ENCODE measurements around the gene EME2. TPM values are rescaled to one million over a fixed set of nuclear protein-coding genes. Genes with fewer than 3 reads are reported as not detected.

The EME2 gene
- total and polyA plus RNA-seq, 2 experiments from 2014 or later = 4.1 to 15.0 TPM

DNA sequence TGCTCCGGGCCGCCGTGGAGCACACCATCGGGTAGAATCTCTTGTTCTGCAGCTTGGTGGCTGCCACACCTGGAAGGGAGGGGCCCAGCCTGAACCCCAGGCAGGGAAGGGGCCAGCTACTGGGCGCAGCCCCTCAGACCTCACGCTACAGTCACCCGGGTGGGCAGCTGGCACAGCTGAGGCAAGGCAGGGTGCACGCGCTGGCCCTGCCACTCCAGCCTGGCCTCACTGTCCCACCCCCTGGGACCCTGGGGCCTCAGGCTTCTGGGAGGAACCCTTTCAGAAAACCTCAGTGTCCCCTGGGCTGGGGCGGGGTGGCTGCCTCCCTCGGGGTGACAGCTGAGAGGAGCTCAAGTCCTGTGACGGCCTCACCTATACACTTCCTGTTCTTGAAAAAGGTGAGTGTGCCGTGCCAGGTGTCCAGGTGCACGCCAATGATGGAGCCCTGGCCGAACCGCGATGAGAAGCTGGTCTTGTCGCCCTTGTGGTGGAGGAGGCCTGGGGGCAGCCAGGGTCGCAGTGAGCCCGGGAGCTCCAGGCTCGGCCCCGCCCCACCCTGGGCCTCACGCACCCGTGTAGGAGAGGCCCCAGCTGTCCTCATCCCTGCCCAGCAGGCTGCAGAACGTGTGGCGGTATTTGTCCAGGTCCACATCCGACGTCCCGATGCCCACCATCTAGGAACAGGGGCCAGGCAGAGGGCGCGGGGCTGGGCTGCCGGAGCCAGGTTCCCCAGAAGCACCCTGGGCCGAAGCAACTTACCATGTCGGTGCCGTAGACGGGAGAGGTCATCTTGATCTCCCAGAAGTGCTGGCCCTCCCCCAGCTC lies 5.0 kb downstream of the EME2 start:
- Histone ChIP-seq H3K79me2 (replicated peaks; ENCODE audit: insufficient read depth) (peaks cover 12% of the 10 kb centered on the region), H3K27me3 (ENCODE audit: insufficient read depth) (no peaks in the 10 kb centered on the region), H3K27ac (ENCODE audit: low read depth) (no peak overlapping the region), H3F3A (replicated peaks; ENCODE audit: low read depth) (0 out of 2 replicates have a peak, but pooled peaks cover 5% of the 10 kb centered on the region), H3K36me3 (ENCODE audit: insufficient read depth) (no peaks in the 10 kb centered on the region), H3K4me2 (no peak overlapping the region), H2AFZ (no peak overlapping the region), H3K4me3 (no peak overlapping the region), H3K4me1 (ENCODE audit: insufficient read depth) (peaks cover 4% of the 10 kb centered on the region; the same call in 1 of the 2 replicates), H4K20me1 (replicated peaks; ENCODE audit: insufficient read depth) (peaks cover 13% of the 10 kb centered on the region; the same call in 1 of the 2 replicates), H3K9me2 (ENCODE audit: insufficient read depth) (no peaks in the 10 kb centered on the region)
- TF ChIP-seq, protein P1, sequence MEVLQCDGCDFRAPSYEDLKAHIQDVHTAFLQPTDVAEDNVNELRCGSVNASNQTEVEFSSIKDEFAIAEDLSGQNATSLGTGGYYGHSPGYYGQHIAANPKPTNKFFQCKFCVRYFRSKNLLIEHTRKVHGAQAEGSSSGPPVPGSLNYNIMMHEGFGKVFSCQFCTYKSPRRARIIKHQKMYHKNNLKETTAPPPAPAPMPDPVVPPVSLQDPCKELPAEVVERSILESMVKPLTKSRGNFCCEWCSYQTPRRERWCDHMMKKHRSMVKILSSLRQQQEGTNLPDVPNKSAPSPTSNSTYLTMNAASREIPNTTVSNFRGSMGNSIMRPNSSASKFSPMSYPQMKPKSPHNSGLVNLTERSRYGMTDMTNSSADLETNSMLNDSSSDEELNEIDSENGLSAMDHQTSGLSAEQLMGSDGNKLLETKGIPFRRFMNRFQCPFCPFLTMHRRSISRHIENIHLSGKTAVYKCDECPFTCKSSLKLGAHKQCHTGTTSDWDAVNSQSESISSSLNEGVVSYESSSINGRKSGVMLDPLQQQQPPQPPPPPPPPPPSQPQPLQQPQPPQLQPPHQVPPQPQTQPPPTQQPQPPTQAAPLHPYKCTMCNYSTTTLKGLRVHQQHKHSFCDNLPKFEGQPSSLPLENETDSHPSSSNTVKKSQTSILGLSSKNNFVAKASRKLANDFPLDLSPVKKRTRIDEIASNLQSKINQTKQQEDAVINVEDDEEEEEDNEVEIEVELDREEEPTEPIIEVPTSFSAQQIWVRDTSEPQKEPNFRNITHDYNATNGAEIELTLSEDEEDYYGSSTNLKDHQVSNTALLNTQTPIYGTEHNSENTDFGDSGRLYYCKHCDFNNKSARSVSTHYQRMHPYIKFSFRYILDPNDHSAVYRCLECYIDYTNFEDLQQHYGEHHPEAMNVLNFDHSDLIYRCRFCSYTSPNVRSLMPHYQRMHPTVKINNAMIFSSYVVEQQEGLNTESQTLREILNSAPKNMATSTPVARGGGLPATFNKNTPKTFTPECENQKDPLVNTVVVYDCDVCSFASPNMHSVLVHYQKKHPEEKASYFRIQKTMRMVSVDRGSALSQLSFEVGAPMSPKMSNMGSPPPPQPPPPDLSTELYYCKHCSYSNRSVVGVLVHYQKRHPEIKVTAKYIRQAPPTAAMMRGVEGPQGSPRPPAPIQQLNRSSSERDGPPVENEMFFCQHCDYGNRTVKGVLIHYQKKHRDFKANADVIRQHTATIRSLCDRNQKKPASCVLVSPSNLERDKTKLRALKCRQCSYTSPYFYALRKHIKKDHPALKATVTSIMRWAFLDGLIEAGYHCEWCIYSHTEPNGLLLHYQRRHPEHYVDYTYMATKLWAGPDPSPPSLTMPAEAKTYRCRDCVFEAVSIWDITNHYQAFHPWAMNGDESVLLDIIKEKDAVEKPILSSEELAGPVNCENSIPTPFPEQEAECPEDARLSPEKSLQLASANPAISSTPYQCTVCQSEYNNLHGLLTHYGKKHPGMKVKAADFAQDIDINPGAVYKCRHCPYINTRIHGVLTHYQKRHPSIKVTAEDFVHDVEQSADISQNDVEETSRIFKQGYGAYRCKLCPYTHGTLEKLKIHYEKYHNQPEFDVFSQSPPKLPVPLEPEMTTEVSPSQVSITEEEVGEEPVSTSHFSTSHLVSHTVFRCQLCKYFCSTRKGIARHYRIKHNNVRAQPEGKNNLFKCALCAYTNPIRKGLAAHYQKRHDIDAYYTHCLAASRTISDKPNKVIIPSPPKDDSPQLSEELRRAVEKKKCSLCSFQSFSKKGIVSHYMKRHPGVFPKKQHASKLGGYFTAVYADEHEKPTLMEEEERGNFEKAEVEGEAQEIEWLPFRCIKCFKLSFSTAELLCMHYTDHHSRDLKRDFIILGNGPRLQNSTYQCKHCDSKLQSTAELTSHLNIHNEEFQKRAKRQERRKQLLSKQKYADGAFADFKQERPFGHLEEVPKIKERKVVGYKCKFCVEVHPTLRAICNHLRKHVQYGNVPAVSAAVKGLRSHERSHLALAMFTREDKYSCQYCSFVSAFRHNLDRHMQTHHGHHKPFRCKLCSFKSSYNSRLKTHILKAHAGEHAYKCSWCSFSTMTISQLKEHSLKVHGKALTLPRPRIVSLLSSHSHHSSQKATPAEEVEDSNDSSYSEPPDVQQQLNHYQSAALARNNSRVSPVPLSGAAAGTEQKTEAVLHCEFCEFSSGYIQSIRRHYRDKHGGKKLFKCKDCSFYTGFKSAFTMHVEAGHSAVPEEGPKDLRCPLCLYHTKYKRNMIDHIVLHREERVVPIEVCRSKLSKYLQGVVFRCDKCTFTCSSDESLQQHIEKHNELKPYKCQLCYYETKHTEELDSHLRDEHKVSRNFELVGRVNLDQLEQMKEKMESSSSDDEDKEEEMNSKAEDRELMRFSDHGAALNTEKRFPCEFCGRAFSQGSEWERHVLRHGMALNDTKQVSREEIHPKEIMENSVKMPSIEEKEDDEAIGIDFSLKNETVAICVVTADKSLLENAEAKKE (CRISPR knock-in tag; IDR thresholded peaks at IDR 0.05) = no peak
- TF ChIP-seq POLR2AphosphoS5 (IDR thresholded peaks at IDR 0.05; ENCODE audit: low read depth) = 0 out of 2 replicates have a peak, but pooled peaks have one; percentile 30
- peaks cover 12% of the 10 kb centered on the region; the same call in 2 of the 3 replicates for H3K36me3 Mint-ChIP-seq (ENCODE audit: low read depth)
- DNase-seq (ENCODE audit: low spot score) (no peak), ATAC-seq (no peak)
- peaks cover 7% of the 10 kb centered on the region; the same call in 1 of the 3 replicates for H3K9me3 Mint-ChIP-seq
- H3K4me1 Mint-ChIP-seq = peaks cover 5% of the 10 kb centered on the region
- peaks cover 27% of the 10 kb centered on the region for H3K27me3 Mint-ChIP-seq (ENCODE audit: insufficient read depth, low read depth, poor library complexity)
- no peak overlapping the region for H3K27ac Mint-ChIP-seq
- no peak overlapping the region for H3K4me3 Mint-ChIP-seq

Data from GM23338 (cell line).